Hepatocyte (in vitro differentiated cells): Measurements from ENCODE around the gene SAMD4A.

Experiments
- EZH2 ChIP-seq: fragments of 200-600 bp; sonication (generic); IDR thresholded peaks from 2 replicates; pipeline ENCODE4 v1.6.1; 2016; ENCODE audit warnings: antibody characterized with exemption, mild to moderate bottlenecking, borderline replicate concordance
- TF ChIP-seq, protein P1 (sequence below): fragments of 200-600 bp; sonication (generic); IDR thresholded peaks from 2 replicates; pipeline ENCODE4 v1.5.1; 2016; ENCODE audit warnings: antibody characterized with exemption, mild to moderate bottlenecking; ENCODE audit not compliant: poor library complexity

DNA sequence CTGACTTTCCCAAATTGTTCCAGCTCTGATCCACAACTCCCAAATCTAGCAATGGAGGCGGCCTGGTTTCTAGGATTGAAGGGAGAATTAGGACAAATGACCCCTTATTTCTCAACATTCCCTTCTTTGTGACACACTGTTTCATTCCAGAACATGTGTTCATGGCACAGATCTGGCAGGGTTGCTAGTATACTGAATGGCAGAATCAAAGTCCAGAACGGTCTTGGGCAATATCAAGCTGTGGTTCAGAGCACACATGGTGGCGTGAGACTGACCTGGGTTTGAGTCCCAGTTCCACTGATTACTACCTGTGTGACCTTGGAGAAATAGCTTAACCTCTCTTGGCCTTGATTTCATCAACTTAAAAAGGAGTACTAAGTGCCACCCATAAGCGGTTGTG lies 152.5 kb downstream of the SAMD4A start:
- TF ChIP-seq, protein P1, sequence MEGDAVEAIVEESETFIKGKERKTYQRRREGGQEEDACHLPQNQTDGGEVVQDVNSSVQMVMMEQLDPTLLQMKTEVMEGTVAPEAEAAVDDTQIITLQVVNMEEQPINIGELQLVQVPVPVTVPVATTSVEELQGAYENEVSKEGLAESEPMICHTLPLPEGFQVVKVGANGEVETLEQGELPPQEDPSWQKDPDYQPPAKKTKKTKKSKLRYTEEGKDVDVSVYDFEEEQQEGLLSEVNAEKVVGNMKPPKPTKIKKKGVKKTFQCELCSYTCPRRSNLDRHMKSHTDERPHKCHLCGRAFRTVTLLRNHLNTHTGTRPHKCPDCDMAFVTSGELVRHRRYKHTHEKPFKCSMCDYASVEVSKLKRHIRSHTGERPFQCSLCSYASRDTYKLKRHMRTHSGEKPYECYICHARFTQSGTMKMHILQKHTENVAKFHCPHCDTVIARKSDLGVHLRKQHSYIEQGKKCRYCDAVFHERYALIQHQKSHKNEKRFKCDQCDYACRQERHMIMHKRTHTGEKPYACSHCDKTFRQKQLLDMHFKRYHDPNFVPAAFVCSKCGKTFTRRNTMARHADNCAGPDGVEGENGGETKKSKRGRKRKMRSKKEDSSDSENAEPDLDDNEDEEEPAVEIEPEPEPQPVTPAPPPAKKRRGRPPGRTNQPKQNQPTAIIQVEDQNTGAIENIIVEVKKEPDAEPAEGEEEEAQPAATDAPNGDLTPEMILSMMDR, result no peak
- no peak for TF ChIP-seq EZH2
